A549 (cell line): ENCODE results near the gene DDIT4L. TPM values are rescaled to one million over a fixed set of nuclear protein-coding genes. Genes with fewer than 3 reads are reported as not detected.

Experiments used
- ATAC-seq, 2 experiments: fragments of 200-7000 bp in 1 of 2; fragments of >200 bp in 1 of 2; cut with Nextera tagmentation in 1 of 2; cut with Tn5 transposase in 1 of 2; 3 replicates each; pipeline versions ENCODE4 v1.8.0 to v1.9.1; 2018 to 2020; ENCODE audit warnings: mild to moderate bottlenecking in 1 of 2, moderate library complexity in 1 of 2
- CTCF ChIA-PET: fragments of 300-600 bp; sonication (Branson Sonifier 250); formaldehyde crosslinking; extraction: SDS; loops from one replicate; lab custom pipeline; 2021; ENCODE audit warnings: antibody characterized with exemption, inconsistent platforms; lab: Yijun Ruan, JAX
- POLR2A ChIA-PET: fragments of 350-600 bp; formaldehyde crosslinking; extraction: SDS; loops from one replicate; lab custom pipeline; 2021; ENCODE audit warnings: antibody characterized with exemption, inconsistent platforms; lab: Yijun Ruan, JAX
- DNase-seq, 2 experiments: peaks; one replicate each; pipeline versions ENCODE4 v3.0.0 to v3.0.0-alpha.2; 2011 to 2016; ENCODE audit warnings: low read depth in 1 of 2, low spot score in 1 of 2
- FAIRE-seq: peaks from 2 replicates; lab custom pipeline; 2011; peaks lifted over from hg19 to GRCh38; lab: Jason Lieb, UNC
- H3K27ac ChIP-seq, 2 experiments: fragments of >200 bp; sonication (Bioruptor Twin); formaldehyde crosslinking; 3 replicates each; pipeline ENCODE4 v1.5.1; 2016 to 2017
- H3K4me1 ChIP-seq: fragments of >200 bp; sonication (Bioruptor Twin); formaldehyde crosslinking; 3 replicates; pipeline ENCODE4 v1.6.1; 2016
- H3K4me2 ChIP-seq: fragments of >200 bp; sonication (Bioruptor Twin); formaldehyde crosslinking; 3 replicates; pipeline ENCODE4 v1.6.1; 2016
- H3K4me3 ChIP-seq: fragments of >200 bp; sonication (Bioruptor Twin); formaldehyde crosslinking; 3 replicates; pipeline ENCODE4 v1.5.1; 2016
- H3K9me3 ChIP-seq: fragments of >200 bp; sonication (Bioruptor Twin); formaldehyde crosslinking; 3 replicates; pipeline ENCODE4 v1.6.1; 2016
- EP300 ChIP-seq, 2 experiments: fragments of >200 bp; sonication (Bioruptor Twin); formaldehyde crosslinking; IDR thresholded peaks; 2 replicates in 1 of 2; 3 replicates in 1 of 2; pipeline ENCODE4 v1.6.1; 2016 to 2017
- FOSL2 ChIP-seq, 2 experiments: fragments of 450-650 bp in 1 of 2; fragments of >200 bp in 1 of 2; sonication (Bioruptor Twin) in 1 of 2; formaldehyde crosslinking; IDR thresholded peaks; 2 replicates each; pipeline versions ENCODE4 v1.5.0 to v1.6.1; 2016 to 2020; ENCODE audit warnings: mild to moderate bottlenecking in 1 of 2, moderate library complexity in 1 of 2
- GATA3 ChIP-seq: IDR thresholded peaks from 2 replicates; pipeline ENCODE4 v1.6.1; 2012; ENCODE audit warnings: borderline replicate concordance
- HEYL ChIP-seq: fragments of 250-450 bp; sonication (Bioruptor Pico); IDR thresholded peaks from 2 replicates; pipeline ENCODE4 v1.8.0; 2021; ENCODE audit warnings: mild to moderate bottlenecking, moderate library complexity
- HOXA7 ChIP-seq: fragments of 250-450 bp; sonication (Bioruptor Pico); IDR thresholded peaks from 2 replicates; pipeline ENCODE4 v1.5.0; 2020; ENCODE audit warnings: mild to moderate bottlenecking, moderate library complexity
- KDM1A ChIP-seq: fragments of 200-600 bp; sonication (generic); IDR thresholded peaks from 2 replicates; pipeline ENCODE4 v1.6.1; 2016; ENCODE audit warnings: low read depth, mild to moderate bottlenecking
- KDM5A ChIP-seq: fragments of 200-600 bp; sonication (generic); IDR thresholded peaks from 2 replicates; pipeline ENCODE4 v1.6.1; 2016; ENCODE audit warnings: antibody characterized with exemption, mild to moderate bottlenecking
- NFE2L2 ChIP-seq: fragments of 150-350 bp; conservative IDR thresholded peaks from 2 replicates; pipeline ENCODE4 v1.6.1; 2014; ENCODE audit warnings: low read length
- POLR2A ChIP-seq: IDR thresholded peaks from 2 replicates; pipeline ENCODE4 v1.6.1; 2012; ENCODE audit warnings: mild to moderate bottlenecking, low read length
- RCOR1 ChIP-seq: fragments of 150-350 bp; IDR thresholded peaks from 2 replicates; pipeline ENCODE4 v1.6.1; 2014; ENCODE audit warnings: antibody characterized with exemption, low read length, low read depth
- TFCP2L1 ChIP-seq: fragments of 250-450 bp; sonication (Bioruptor Pico); IDR thresholded peaks from 2 replicates; pipeline ENCODE4 v1.5.0; 2021; ENCODE audit warnings: mild to moderate bottlenecking
- ZFP36 ChIP-seq: fragments of 450-650 bp; IDR thresholded peaks from 2 replicates; pipeline ENCODE4 v1.6.1; 2014; ENCODE audit warnings: borderline replicate concordance; ENCODE audit not compliant: partially characterized antibody
- ZSCAN20 ChIP-seq: fragments of 250-450 bp; sonication (Bioruptor Pico); IDR thresholded peaks from 2 replicates; pipeline ENCODE4 v1.8.0; 2022; ENCODE audit warnings: mild to moderate bottlenecking, moderate library complexity
- WGBS: methylation state at CpG from one replicate; pipeline ENCODE4 v1.1.6; 2017; ENCODE audit errors: missing lambda C conversion rate; 5-methylcytosine and 5-hydroxymethylcytosine counted together
- polyA plus RNA-seq, 4 experiments: library from polyadenylated mRNA; depleted of rRNA in 3 of 4; stranded (reverse); fragments of >200 nt; fragmentation: RNase III in 1 of 4; extraction: RNeasy Plus Mini Kit Qiagen cat#74134 plus additional on column Dnase treatment in 1 of 4; gene quantifications; 2 replicates in 3 of 4; 3 replicates in 1 of 4; pipeline ENCODE4 v1.2.3, GENCODE V29; 2011 to 2017
- TF ChIP-seq, protein P1 (sequence below): IDR thresholded peaks from 2 replicates; pipeline ENCODE4 v1.6.1; 2012
- TF ChIP-seq, protein P2 (sequence below): IDR thresholded peaks from 2 replicates; pipeline ENCODE4 v1.6.1; 2012; ENCODE audit warnings: low read depth, borderline replicate concordance
- TF ChIP-seq, protein P3 (sequence below): fragments of 250-450 bp; sonication (Bioruptor Pico); IDR thresholded peaks from 2 replicates; pipeline ENCODE4 v1.5.0; 2020; ENCODE audit warnings: low read depth, mild to moderate bottlenecking, moderate library complexity
- TF ChIP-seq, protein P4 (sequence below): fragments of >200 bp; sonication (Bioruptor Twin); formaldehyde crosslinking; IDR thresholded peaks from 3 replicates; pipeline ENCODE4 v1.6.1; 2016

The DDIT4L gene
- polyA plus RNA-seq, 2 of the 4 experiments (the other 2 are of a cell fraction): 0.75 to 4.0 TPM

DNA sequence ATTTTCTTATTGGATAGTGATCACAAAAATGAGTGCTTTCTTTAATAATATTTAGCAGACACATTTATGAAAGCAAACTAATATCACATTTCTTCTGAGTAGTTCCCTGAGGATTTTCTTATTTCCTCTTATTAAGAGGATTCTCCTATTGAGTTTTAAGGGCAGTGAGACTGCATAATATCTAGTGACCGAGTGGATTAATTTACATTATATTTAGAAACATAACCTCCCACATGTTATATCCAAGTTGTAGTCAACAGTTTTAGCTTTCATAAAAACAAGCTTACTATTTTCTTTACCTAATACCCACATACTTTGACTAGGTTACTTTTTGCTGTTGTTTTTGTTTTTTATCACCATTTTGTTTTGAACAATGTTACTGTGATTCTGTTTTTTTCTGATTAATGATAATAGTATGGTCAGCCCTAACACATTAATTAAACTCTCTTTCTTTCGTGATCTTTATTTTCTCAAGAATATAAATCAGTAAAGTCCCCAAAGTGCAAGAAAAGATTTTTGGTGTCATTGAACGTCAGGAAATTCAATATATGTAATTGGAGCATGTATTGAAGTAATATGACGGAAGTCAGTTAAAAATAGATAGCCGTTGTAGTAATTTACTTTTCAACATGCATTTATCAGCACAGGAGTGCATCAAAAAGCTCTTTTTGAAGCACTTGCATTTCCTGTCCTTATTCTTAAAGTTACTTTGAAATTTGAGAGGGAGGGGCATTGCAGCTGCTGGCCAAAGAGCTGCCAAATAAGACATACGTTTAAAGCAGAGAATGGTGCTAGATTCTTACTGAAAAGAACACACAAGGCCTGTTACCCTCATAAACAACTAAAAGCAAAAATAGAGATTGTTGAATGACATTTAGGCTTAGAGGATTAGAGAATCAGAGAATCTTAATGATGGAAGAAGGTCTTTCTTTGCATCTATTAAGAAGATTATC lies 25.2 kb downstream of the DDIT4L start (continued):
- no peak for TF ChIP-seq RCOR1
- TF ChIP-seq, protein P1, sequence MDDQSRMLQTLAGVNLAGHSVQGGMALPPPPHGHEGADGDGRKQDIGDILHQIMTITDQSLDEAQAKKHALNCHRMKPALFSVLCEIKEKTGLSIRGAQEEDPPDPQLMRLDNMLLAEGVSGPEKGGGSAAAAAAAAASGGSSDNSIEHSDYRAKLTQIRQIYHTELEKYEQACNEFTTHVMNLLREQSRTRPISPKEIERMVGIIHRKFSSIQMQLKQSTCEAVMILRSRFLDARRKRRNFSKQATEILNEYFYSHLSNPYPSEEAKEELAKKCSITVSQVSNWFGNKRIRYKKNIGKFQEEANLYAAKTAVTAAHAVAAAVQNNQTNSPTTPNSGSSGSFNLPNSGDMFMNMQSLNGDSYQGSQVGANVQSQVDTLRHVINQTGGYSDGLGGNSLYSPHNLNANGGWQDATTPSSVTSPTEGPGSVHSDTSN: no peak
- TF ChIP-seq, protein P2, sequence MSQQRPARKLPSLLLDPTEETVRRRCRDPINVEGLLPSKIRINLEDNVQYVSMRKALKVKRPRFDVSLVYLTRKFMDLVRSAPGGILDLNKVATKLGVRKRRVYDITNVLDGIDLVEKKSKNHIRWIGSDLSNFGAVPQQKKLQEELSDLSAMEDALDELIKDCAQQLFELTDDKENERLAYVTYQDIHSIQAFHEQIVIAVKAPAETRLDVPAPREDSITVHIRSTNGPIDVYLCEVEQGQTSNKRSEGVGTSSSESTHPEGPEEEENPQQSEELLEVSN: no peak
- TF ChIP-seq, protein P3, sequence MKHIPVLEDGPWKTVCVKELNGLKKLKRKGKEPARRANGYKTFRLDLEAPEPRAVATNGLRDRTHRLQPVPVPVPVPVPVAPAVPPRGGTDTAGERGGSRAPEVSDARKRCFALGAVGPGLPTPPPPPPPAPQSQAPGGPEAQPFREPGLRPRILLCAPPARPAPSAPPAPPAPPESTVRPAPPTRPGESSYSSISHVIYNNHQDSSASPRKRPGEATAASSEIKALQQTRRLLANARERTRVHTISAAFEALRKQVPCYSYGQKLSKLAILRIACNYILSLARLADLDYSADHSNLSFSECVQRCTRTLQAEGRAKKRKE (CRISPR knock-in tag): no peak
- TF ChIP-seq KDM1A: no peak
- TF ChIP-seq ZFP36: no peak
- no peak for TF ChIP-seq TFCP2L1 (CRISPR knock-in tag)
- TF ChIP-seq GATA3: no peak
- TF ChIP-seq POLR2A: no peak
- TF ChIP-seq, all 56 proteins: peak for 0

DNA sequence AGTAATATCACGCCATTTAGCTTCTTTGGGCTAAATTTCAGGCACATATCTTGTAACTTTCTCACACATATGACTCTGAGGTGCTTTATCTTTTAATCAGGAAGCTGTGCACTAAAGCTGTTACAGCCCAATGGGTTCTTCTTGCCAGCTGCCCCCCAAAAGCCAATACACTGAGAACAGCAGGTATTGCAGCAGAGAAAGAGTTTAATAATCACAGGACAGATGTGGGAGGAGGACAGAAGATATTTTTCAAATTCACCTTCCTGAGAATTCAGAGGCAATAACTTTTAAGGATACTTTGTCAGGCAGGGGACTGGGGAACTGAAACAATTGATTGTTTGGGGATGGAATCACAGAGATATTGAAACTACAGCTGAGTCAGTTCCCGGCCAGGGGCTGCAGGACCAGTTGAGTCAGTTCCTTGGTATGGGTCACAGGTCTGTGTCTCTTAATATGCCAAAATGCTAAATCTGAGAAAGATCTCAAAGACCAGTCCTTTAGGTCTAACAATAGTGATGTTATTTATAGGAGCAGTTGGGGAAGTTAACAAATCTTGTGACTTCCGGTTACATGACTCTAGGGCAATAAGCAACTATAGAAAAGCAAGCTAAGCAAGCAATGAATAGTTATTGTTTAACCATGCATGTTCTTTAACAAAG lies 28.1 kb downstream of the DDIT4L start:
- Histone ChIP-seq H3K27ac (no peak overlapping the region), H3K4me3 (no peak overlapping the region), H3K9me3 (no peaks in the 10 kb centered on the region), H3K4me1 (no peaks in the 10 kb centered on the region), H3K4me2 (no peak overlapping the region)
- no peak for TF ChIP-seq NFE2L2
- FAIRE-seq (no peak), DNase-seq (no peak), ATAC-seq (no peak)
- POLR2A ChIA-PET: no interaction called here
- WGBS: 21% methylated on average over 3 of the region's 3 CpGs
- CTCF ChIA-PET: interaction anchor here (1.0 kb wide), 1 partner anchor 69 kb away, joined by 3 read pairs; no protein-coding TSS in a partner anchor

DNA sequence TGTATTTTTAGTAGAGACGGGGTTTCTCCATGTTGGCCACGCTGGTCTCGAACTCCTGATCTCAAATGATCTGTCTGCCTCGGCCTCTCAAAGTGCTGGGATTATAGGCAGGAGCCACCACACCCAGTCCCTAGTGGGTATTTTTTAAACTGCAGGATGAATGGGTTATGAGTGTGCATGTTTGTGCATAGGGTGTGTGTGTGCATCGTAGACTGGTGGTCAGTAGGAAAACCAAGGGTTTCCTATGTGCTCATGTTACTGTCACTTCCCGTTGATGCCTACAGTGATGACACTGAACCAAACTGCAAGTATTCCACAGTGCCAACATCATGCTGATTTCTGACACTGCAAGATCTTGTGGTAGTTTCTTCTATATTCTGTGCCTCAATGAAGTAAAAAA lies 41.1 kb downstream of the DDIT4L start:
- 48% methylated on average over 5 of the region's 6 CpGs for WGBS
- Histone ChIP-seq H3K4me2 (no peak overlapping the region), H3K27ac (no peak overlapping the region), H3K9me3 (no peaks in the 10 kb centered on the region), H3K4me1 (no peaks in the 10 kb centered on the region), H3K4me3 (no peak overlapping the region)
- no peak for TF ChIP-seq POLR2A
- no peak for TF ChIP-seq HEYL (CRISPR knock-in tag)
- TF ChIP-seq GATA3: no peak
- no peak for TF ChIP-seq KDM5A
- no peak for TF ChIP-seq NFE2L2
- TF ChIP-seq KDM1A: no peak
- TF ChIP-seq HOXA7 (CRISPR knock-in tag): no peak
- TF ChIP-seq, protein P4, sequence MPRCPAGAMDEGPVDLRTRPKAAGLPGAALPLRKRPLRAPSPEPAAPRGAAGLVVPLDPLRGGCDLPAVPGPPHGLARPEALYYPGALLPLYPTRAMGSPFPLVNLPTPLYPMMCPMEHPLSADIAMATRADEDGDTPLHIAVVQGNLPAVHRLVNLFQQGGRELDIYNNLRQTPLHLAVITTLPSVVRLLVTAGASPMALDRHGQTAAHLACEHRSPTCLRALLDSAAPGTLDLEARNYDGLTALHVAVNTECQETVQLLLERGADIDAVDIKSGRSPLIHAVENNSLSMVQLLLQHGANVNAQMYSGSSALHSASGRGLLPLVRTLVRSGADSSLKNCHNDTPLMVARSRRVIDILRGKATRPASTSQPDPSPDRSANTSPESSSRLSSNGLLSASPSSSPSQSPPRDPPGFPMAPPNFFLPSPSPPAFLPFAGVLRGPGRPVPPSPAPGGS: no peak
- no peak for TF ChIP-seq FOSL2 (IDR thresholded peaks at IDR 0.05)
- TF ChIP-seq FOSL2 (CRISPR knock-in tag; IDR thresholded peaks at IDR 0.05): no peak
- no peak for TF ChIP-seq ZSCAN20 (CRISPR knock-in tag)
- no peak for TF ChIP-seq EP300 (IDR thresholded peaks at IDR 0.05)
- TF ChIP-seq, protein P2: no peak
- ChIA-PET POLR2A (no interaction called here), CTCF (no interaction called here)
- DNase-seq: no peak
- FAIRE-seq: no peak
- no peak for ATAC-seq
